Measurements from ENCODE around the gene TMEM39A. TPM values are rescaled to one million over a fixed set of nuclear protein-coding genes. Genes with fewer than 3 reads are reported as not detected.

The TMEM39A gene
- total RNA-seq, 1 experiment from 2014 or later = 40.2 TPM

DNA sequence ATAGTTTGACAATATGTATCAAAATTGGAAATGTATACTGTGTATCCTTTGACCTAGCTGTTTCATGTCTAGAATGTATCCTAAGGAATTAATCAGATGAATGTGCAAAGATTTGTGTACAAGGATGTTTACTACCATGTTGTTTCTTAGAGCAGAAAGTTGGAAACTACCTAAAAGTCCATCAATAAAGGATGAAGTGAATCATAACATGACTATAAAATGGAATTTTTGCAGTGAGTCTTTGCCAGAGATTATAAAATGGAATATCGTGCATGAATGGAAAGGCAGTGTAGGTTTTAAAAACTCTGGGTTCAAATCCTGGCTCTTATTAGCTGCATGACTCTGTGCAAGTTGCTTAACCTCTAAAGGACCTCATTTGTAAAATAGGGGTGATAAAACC lies 19.7 kb upstream of the TMEM39A start:
- H2AFZ ChIP-seq (ENCODE audit: low read depth, low read length, poor library complexity, severe bottlenecking) = no peak overlapping the region
- no peaks in the 10 kb centered on the region for H3K79me2 ChIP-seq (ENCODE audit: insufficient read depth, low read length)
- no peaks in the 10 kb centered on the region for H3K27me3 ChIP-seq (ENCODE audit: insufficient read depth, low read length)
- TF ChIP-seq RAD21 (IDR thresholded peaks at IDR 0.05; ENCODE audit: low read depth) (no peak), TCF7L2 (IDR thresholded peaks at IDR 0.05; ENCODE audit: borderline replicate concordance, extremely low read depth, insufficient read depth, insufficient read length) (no peak), ZFX (IDR thresholded peaks at IDR 0.05) (no peak), SP1 (IDR thresholded peaks at IDR 0.05; ENCODE audit: low read depth) (no peak), POLR2AphosphoS5 (IDR thresholded peaks at IDR 0.05; ENCODE audit: low read depth, low read length) (no peak), POLR2A (IDR thresholded peaks at IDR 0.05; ENCODE audit: borderline replicate concordance, extremely low read depth, insufficient read depth, insufficient read length) (no peak), SRF (IDR thresholded peaks at IDR 0.05; ENCODE audit: low read depth) (no peak), EZH2 (IDR thresholded peaks at IDR 0.05) (no peak), SIN3A (IDR thresholded peaks at IDR 0.05; ENCODE audit: low read depth) (no peak), FOSL1 (IDR thresholded peaks at IDR 0.05; ENCODE audit: low read depth) (no peak), ZNF274 (IDR thresholded peaks at IDR 0.05; ENCODE audit: low read depth, low read length) (no peak), ELF1 (IDR thresholded peaks at IDR 0.05; ENCODE audit: borderline replicate concordance, low read depth) (no peak), JUND (IDR thresholded peaks at IDR 0.05) (no peak)
- TF ChIP-seq, protein P1, sequence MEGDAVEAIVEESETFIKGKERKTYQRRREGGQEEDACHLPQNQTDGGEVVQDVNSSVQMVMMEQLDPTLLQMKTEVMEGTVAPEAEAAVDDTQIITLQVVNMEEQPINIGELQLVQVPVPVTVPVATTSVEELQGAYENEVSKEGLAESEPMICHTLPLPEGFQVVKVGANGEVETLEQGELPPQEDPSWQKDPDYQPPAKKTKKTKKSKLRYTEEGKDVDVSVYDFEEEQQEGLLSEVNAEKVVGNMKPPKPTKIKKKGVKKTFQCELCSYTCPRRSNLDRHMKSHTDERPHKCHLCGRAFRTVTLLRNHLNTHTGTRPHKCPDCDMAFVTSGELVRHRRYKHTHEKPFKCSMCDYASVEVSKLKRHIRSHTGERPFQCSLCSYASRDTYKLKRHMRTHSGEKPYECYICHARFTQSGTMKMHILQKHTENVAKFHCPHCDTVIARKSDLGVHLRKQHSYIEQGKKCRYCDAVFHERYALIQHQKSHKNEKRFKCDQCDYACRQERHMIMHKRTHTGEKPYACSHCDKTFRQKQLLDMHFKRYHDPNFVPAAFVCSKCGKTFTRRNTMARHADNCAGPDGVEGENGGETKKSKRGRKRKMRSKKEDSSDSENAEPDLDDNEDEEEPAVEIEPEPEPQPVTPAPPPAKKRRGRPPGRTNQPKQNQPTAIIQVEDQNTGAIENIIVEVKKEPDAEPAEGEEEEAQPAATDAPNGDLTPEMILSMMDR (IDR thresholded peaks at IDR 0.05 in 2 of 3, conservative IDR thresholded peaks at IDR 0.05 in 1 of 3; ENCODE audit: borderline replicate concordance in 1 of 3, insufficient read depth in 1 of 3, low read depth in 2 of 3, low read length in 2 of 3) = no peak
- TF ChIP-seq, protein P2, sequence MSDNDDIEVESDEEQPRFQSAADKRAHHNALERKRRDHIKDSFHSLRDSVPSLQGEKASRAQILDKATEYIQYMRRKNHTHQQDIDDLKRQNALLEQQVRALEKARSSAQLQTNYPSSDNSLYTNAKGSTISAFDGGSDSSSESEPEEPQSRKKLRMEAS (IDR thresholded peaks at IDR 0.05) = no peak
- TF ChIP-seq, protein P3, sequence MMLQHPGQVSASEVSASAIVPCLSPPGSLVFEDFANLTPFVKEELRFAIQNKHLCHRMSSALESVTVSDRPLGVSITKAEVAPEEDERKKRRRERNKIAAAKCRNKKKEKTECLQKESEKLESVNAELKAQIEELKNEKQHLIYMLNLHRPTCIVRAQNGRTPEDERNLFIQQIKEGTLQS (IDR thresholded peaks at IDR 0.05) = no peak
- TF ChIP-seq, protein P4, sequence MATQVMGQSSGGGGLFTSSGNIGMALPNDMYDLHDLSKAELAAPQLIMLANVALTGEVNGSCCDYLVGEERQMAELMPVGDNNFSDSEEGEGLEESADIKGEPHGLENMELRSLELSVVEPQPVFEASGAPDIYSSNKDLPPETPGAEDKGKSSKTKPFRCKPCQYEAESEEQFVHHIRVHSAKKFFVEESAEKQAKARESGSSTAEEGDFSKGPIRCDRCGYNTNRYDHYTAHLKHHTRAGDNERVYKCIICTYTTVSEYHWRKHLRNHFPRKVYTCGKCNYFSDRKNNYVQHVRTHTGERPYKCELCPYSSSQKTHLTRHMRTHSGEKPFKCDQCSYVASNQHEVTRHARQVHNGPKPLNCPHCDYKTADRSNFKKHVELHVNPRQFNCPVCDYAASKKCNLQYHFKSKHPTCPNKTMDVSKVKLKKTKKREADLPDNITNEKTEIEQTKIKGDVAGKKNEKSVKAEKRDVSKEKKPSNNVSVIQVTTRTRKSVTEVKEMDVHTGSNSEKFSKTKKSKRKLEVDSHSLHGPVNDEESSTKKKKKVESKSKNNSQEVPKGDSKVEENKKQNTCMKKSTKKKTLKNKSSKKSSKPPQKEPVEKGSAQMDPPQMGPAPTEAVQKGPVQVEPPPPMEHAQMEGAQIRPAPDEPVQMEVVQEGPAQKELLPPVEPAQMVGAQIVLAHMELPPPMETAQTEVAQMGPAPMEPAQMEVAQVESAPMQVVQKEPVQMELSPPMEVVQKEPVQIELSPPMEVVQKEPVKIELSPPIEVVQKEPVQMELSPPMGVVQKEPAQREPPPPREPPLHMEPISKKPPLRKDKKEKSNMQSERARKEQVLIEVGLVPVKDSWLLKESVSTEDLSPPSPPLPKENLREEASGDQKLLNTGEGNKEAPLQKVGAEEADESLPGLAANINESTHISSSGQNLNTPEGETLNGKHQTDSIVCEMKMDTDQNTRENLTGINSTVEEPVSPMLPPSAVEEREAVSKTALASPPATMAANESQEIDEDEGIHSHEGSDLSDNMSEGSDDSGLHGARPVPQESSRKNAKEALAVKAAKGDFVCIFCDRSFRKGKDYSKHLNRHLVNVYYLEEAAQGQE (IDR thresholded peaks at IDR 0.05; ENCODE audit: low read depth) = no peak
- TF ChIP-seq, protein P5, sequence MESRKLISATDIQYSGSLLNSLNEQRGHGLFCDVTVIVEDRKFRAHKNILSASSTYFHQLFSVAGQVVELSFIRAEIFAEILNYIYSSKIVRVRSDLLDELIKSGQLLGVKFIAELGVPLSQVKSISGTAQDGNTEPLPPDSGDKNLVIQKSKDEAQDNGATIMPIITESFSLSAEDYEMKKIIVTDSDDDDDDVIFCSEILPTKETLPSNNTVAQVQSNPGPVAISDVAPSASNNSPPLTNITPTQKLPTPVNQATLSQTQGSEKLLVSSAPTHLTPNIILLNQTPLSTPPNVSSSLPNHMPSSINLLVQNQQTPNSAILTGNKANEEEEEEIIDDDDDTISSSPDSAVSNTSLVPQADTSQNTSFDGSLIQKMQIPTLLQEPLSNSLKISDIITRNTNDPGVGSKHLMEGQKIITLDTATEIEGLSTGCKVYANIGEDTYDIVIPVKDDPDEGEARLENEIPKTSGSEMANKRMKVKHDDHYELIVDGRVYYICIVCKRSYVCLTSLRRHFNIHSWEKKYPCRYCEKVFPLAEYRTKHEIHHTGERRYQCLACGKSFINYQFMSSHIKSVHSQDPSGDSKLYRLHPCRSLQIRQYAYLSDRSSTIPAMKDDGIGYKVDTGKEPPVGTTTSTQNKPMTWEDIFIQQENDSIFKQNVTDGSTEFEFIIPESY (IDR thresholded peaks at IDR 0.05; ENCODE audit: extremely low read depth, insufficient replicate concordance, low read length) = no peak
- H4K20me1 ChIP-seq (ENCODE audit: insufficient read depth) = no peaks in the 10 kb centered on the region
- DNase-seq (ENCODE audit: low read depth, low spot score) = no peak
- no peak overlapping the region for H3K4me3 ChIP-seq (replicated peaks in 1 of 2; ENCODE audit: low read depth in 1 of 2, low read length in 2 of 2)
- no peak for ATAC-seq
- H3K36me3 ChIP-seq (ENCODE audit: control insufficient read depth in 1 of 2, insufficient read depth in 2 of 2, low read length in 2 of 2) = peaks cover 6 to 9% of the 10 kb centered on the region in 2 experiments; a peak in 2 of 4 replicates
- ChIA-PET CTCF (no interaction called here), RAD21 (ENCODE audit: low non-redundant PET in 1 of 2, low total read pairs in 2 of 2, uncharacterized antibody in 2 of 2, unreplicated experiment in 2 of 2) (no interaction called here), POLR2A (no interaction called here)
- no peaks in the 10 kb centered on the region for H3K9me3 ChIP-seq (ENCODE audit: control insufficient read depth in 1 of 2, insufficient read depth in 1 of 2, low read depth in 1 of 2, low read length in 2 of 2)
- intact Hi-C loops (cut with micrococcal nuclease) = no loop called here
- H3K9ac ChIP-seq (ENCODE audit: low read length) = no peak overlapping the region
- no peak overlapping the region for H3K27ac ChIP-seq (ENCODE audit: low read depth, low read length)
- H3K4me1 ChIP-seq (ENCODE audit: control insufficient read depth in 1 of 2, insufficient read depth in 2 of 2, low read length in 2 of 2) = no peaks in the 10 kb centered on the region
- no TSS peak for BruUV-seq (replicated peaks)
- H3K4me2 ChIP-seq (ENCODE audit: low read length) = no peak overlapping the region
- no peaks in the 10 kb centered on the region for H3K9me2 ChIP-seq (ENCODE audit: insufficient read depth)
